K562 (cell line): ENCODE measurements around the gene KHDC1. TPM values are rescaled to one million over a fixed set of nuclear protein-coding genes. Genes with fewer than 3 reads are reported as not detected.

Experiments used
- GATA2 ChIP-seq: sonication (generic); formaldehyde crosslinking; IDR thresholded peaks from 2 replicates; pipeline ENCODE4 v1.4.0; 2020; ENCODE audit warnings: mild to moderate bottlenecking, missing genetic modification reagents
- HES1 ChIP-seq: fragments of 450-650 bp; IDR thresholded peaks from 2 replicates; pipeline ENCODE4 v1.6.1; 2016; ENCODE audit warnings: low read depth, mild to moderate bottlenecking, moderate library complexity
- NFIC ChIP-seq: fragments of 450-650 bp; IDR thresholded peaks from 2 replicates; pipeline ENCODE4 v1.6.1; 2017; ENCODE audit warnings: mild to moderate bottlenecking, inconsistent platforms
- RAD21 ChIP-seq, 2 experiments: fragments of 250-450 bp in 1 of 2; fragments of 450-650 bp in 1 of 2; sonication (Bioruptor Pico) in 1 of 2; formaldehyde crosslinking in 1 of 2; IDR thresholded peaks in 1 of 2; conservative IDR thresholded peaks in 1 of 2; 2 replicates each; pipeline versions ENCODE4 v1.4.0 to v1.8.0; 2020 to 2022; ENCODE audit warnings: mild to moderate bottlenecking in 2 of 2, moderate library complexity in 1 of 2
- ZNF217 ChIP-seq: sonication (generic); formaldehyde crosslinking; IDR thresholded peaks from 2 replicates; pipeline ENCODE4 v1.8.0; 2022; ENCODE audit warnings: mild to moderate bottlenecking, missing genetic modification reagents
- ZNF280B ChIP-seq: fragments of 250-450 bp; sonication (Bioruptor Pico); IDR thresholded peaks from 2 replicates; pipeline ENCODE4 v1.5.1; 2021; ENCODE audit warnings: mild to moderate bottlenecking
- ZNF282 ChIP-seq: sonication (generic); formaldehyde crosslinking; IDR thresholded peaks from 2 replicates; pipeline ENCODE4 v1.8.1; 2023; ENCODE audit warnings: missing genetic modification reagents
- ZNF318 ChIP-seq, 2 experiments: fragments of 450-650 bp; IDR thresholded peaks; 2 replicates each; pipeline ENCODE4 v1.6.1; 2016; ENCODE audit warnings: mild to moderate bottlenecking in 2 of 2, borderline replicate concordance in 1 of 2, low read depth in 1 of 2, moderate library complexity in 1 of 2
- polyA plus RNA-seq, 8 experiments: library from polyadenylated mRNA; depleted of rRNA in 4 of 8; stranded (reverse) in 5 of 8; unstranded in 3 of 8; fragments of >200 nt; fragmentation: Nextera tagmentation in 2 of 8; fragmentation: Illumina TruSeq in 1 of 8; extraction: Ambion mirVana in 2 of 8; extraction: Trizol in 1 of 8; gene quantifications; 2 replicates each; pipeline versions ENCODE4 v1.2.1 to v1.2.3, GENCODE V29; 2011 to 2014; ENCODE audit warnings: inconsistent platforms in 1 of 8, missing spikeins in 1 of 8
- total RNA-seq, 7 experiments: library from RNA; depleted of rRNA in 6 of 7; stranded (reverse); fragments of >200 nt in 6 of 7; fragmentation: Illumina TruSeq in 2 of 7; extraction: Trizol in 2 of 7; gene quantifications; 2 replicates each; pipeline versions ENCODE4 v1.2.1 to v1.2.3, GENCODE V29; 2011 to 2021; ENCODE audit warnings: low replicate concordance in 1 of 7

Gene KHDC1
- total and polyA plus RNA-seq, 9 of the 15 experiments (the other 6 are each of a cell fraction or from before 2014, with no cell fraction given), result 2.5 to 19.5 (median 8.0) TPM

GRCh38 chr6:73285674-73286283 is 22.8 kb upstream of the KHDC1 start (continued):
- TF ChIP-seq HES1, result no peak
- no peak for TF ChIP-seq ZNF282
- no peak for TF ChIP-seq ZNF217 (CRISPR knock-in tag)
- TF ChIP-seq RAD21 (CRISPR knock-in tag; conservative IDR thresholded peaks at IDR 0.05 in 1 of 2, IDR thresholded peaks at IDR 0.05 in 1 of 2), result peak; percentile 70 to 75
- TF ChIP-seq NFIC, result peak; percentile 56
- TF ChIP-seq GATA2 (CRISPR knock-in tag), result peak; percentile 56
- TF ChIP-seq ZNF280B, result no peak
- no peak for TF ChIP-seq ZNF318 (IDR thresholded peaks at IDR 0.05; ENCODE audit: borderline replicate concordance in 1 of 2, low read depth in 1 of 2)
